A549 treated with CORT108297 at 1 μM for 4 hours (cell line): ENCODE measurements around the gene RASIP1. TPM values are rescaled to one million over a fixed set of nuclear protein-coding genes. Genes with fewer than 3 reads are reported as not detected.

ENCODE experiments used
- total RNA-seq: library from RNA; stranded (reverse); fragments of 200-300 nt; extraction: Qiagen RNA extraction; gene quantifications from 5 replicates; pipeline ENCODE4 v1.2.3, GENCODE V29; 2022

RASIP1 gene
- 0.32 to 0.65 TPM (median 0.57 TPM) in 5 replicates for total RNA-seq

GRCh38 chr19:48740164-48740972 lies at the start of gene RASIP1:
Gene RASIP1 (minus strand): TSS chr19:48740610. CDS start chr19:48740282, 328 bp downstream.

GRCh38 chr19:48755084-48755641 lies 14.8 kb upstream of the RASIP1 start, which contains the start of gene FGF21:
Gene FGF21 (plus strand): TSS chr19:48755524. CDS start chr19:48756237, 713 bp downstream.

GRCh38 chr19:48752496-48753365 lies 12.3 kb upstream of the RASIP1 start, which contains the start of gene FUT1:
Gene FUT1 (minus strand): TSS chr19:48752641. CDS start chr19:48751281, 1,360 bp downstream.

GRCh38 chr19:48746738-48747575 lies 6.5 kb upstream of the RASIP1 start, which contains the start of gene IZUMO1:
Gene IZUMO1 (minus strand): TSS chr19:48746909. CDS start chr19:48745859, 1,050 bp downstream.

GRCh38 chr19:48719263-48720171 lies 20.9 kb downstream of the RASIP1 start, which contains the start of gene MAMSTR:
Gene MAMSTR (minus strand): TSS chr19:48719725. CDS start chr19:48719031, 694 bp downstream.

GRCh38 chr19:48695743-48696352 lies 44.6 kb downstream of the RASIP1 start, which contains the start of gene FUT2:
Gene FUT2 (plus strand): TSS chr19:48695971. CDS start chr19:48702957, 6,986 bp downstream.

GRCh38 chr19:48672994-48673393 lies 67.4 kb downstream of the RASIP1 start, which contains the start of gene NTN5:
Gene NTN5 (minus strand): TSS chr19:48673017. CDS start chr19:48670986, 2,031 bp downstream.

Other genes starting within 250 kb of the RASIP1 start
- gene LMTK3, start 228.8 kb downstream of the RASIP1 start, total RNA-seq, result 2.8 to 5.4 TPM (median 4.8 TPM) in 5 replicates
- 12.8 to 18.0 TPM (median 16.4 TPM) in 5 replicates for gene SULT2B1, start 188.4 kb downstream of the RASIP1 start, total RNA-seq
- 0.20 TPM in 1 of 5 replicates, not detected in the others for gene SPACA4, start 133.9 kb downstream of the RASIP1 start, total RNA-seq
- gene FAM83E, start 125.5 kb downstream of the RASIP1 start, total RNA-seq, result 0.07 to 0.35 TPM (median 0.25 TPM) in 4 of 5 replicates, not detected in the other
- gene RPL18, start 121.4 kb downstream of the RASIP1 start, total RNA-seq, result 3,152 to 3,709 TPM (median 3,369 TPM) in 5 replicates
- gene SPHK2, start 121.1 kb downstream of the RASIP1 start, total RNA-seq, result 11.7 to 18.9 TPM (median 16.8 TPM) in 5 replicates
- 1.8 to 2.8 TPM (median 2.6 TPM) in 5 replicates for gene DBP, start 103.2 kb downstream of the RASIP1 start, total RNA-seq
- gene CA11, start 94.4 kb downstream of the RASIP1 start, total RNA-seq, result 9.4 to 11.1 TPM (median 11.0 TPM) in 5 replicates
- gene NTN5, start 67.6 kb downstream of the RASIP1 start, total RNA-seq, result 0.17 to 0.30 TPM (median 0.28 TPM) in 4 of 5 replicates, not detected in the other
- not detected in 5 replicates for gene FUT2, start 44.6 kb downstream of the RASIP1 start, total RNA-seq
- 0.47 to 0.76 TPM (median 0.61 TPM) in 5 replicates for gene MAMSTR, start 20.9 kb downstream of the RASIP1 start, total RNA-seq
- not detected in 5 replicates for gene IZUMO1, start 6.3 kb upstream of the RASIP1 start, total RNA-seq
- 0.05 to 0.14 TPM (median 0.06 TPM) in 5 replicates for gene FUT1, start 12.0 kb upstream of the RASIP1 start, total RNA-seq
- gene FGF21, start 14.9 kb upstream of the RASIP1 start, total RNA-seq, result not detected in 5 replicates
- 52.3 to 64.2 TPM (median 60.2 TPM) in 5 replicates for gene BCAT2, start 70.4 kb upstream of the RASIP1 start, total RNA-seq
- gene HSD17B14, start 95.9 kb upstream of the RASIP1 start, total RNA-seq, result 12.0 to 18.1 TPM (median 15.2 TPM) in 5 replicates
- 1.7 to 2.3 TPM (median 1.9 TPM) in 5 replicates for gene PLEKHA4, start 128.0 kb upstream of the RASIP1 start, total RNA-seq
- 82.7 to 145 TPM (median 110 TPM) in 5 replicates for gene PPP1R15A, start 131.8 kb upstream of the RASIP1 start, total RNA-seq
- gene TULP2, start 158.1 kb upstream of the RASIP1 start, total RNA-seq, result not detected in 5 replicates
- 199 to 226 TPM (median 220 TPM) in 5 replicates for gene NUCB1, start 159.7 kb upstream of the RASIP1 start, total RNA-seq
- 1.3 to 1.7 TPM (median 1.5 TPM) in 5 replicates for gene DHDH, start 193.1 kb upstream of the RASIP1 start, total RNA-seq
- gene BAX, start 214.3 kb upstream of the RASIP1 start, total RNA-seq, result 293 to 394 TPM (median 360 TPM) in 5 replicates
- 17,379 to 25,407 TPM (median 19,575 TPM) in 5 replicates for gene FTL, start 224.7 kb upstream of the RASIP1 start, total RNA-seq